ENCODE data around the gene ZC3H7A.

The ZC3H7A gene

GRCh38 chr16:11841026-11841425 lies 44.0 kb upstream of the ZC3H7A start:
- Histone ChIP-seq H3K4me1 (peaks cover 0 to 12% (median 8%) of the 10 kb centered on the region in 4 donors), H3K27ac (no peak overlapping the region), H3K27me3 (no peaks in the 10 kb centered on the region), H3K4me3 (no peak overlapping the region), H3K9me3 (no peaks in the 10 kb centered on the region), H3K36me3 (peaks cover 85 to 98% (median 88%) of the 10 kb centered on the region in 3 donors)
- DNase-seq = peak in 1 of 2 donors; percentile 27
- intact Hi-C loops (cut with DNase I; ENCODE audit: low total_unique reads) = loop anchor here (10.0 kb wide), 1 partner anchor 74 kb away; the partner anchor contains the start of gene GSPT1
- TF ChIP-seq CTCF (IDR thresholded peaks at IDR 0.05) = no peak

GRCh38 chr16:11836650-11837244 lies 39.7 kb upstream of the ZC3H7A start:
- Histone ChIP-seq H3K27ac (peak overlapping the region; percentile 31 to 62), H3K4me1 (peaks cover 0 to 35% (median 12%) of the 10 kb centered on the region in 4 donors), H3K36me3 (peaks cover 46 to 61% (median 54%) of the 10 kb centered on the region in 3 donors), H3K27me3 (no peaks in the 10 kb centered on the region), H3K9me3 (no peaks in the 10 kb centered on the region), H3K4me3 (no peak overlapping the region)
- DNase-seq = peak in 1 of 2 donors; percentile 9
- no peak for TF ChIP-seq CTCF (IDR thresholded peaks at IDR 0.05)
- intact Hi-C loops (cut with DNase I; ENCODE audit: low total_unique reads) = no loop called here

GRCh38 chr16:11835891-11836649 lies 39.0 kb upstream of the ZC3H7A start:
- TF ChIP-seq CTCF (IDR thresholded peaks at IDR 0.05) = no peak
- no peaks in the 10 kb centered on the region for H3K27me3 ChIP-seq
- intact Hi-C loops (cut with DNase I; ENCODE audit: low total_unique reads) = no loop called here
- peaks cover 0 to 35% (median 12%) of the 10 kb centered on the region in 4 donors for H3K4me1 ChIP-seq
- DNase-seq = peak in 1 of 2 donors; percentile 70
- H3K9me3 ChIP-seq = no peaks in the 10 kb centered on the region
- no peak overlapping the region for H3K4me3 ChIP-seq
- H3K27ac ChIP-seq = peak overlapping the region; percentile 31 to 62
- peaks cover 40 to 55% (median 48%) of the 10 kb centered on the region in 3 donors for H3K36me3 ChIP-seq

- H3K27ac ChIP-seq = peak overlapping the region in 1 of 2 donors; percentile 62
- no peaks in the 10 kb centered on the region for H3K27me3 ChIP-seq
- no peak for TF ChIP-seq CTCF (IDR thresholded peaks at IDR 0.05)
- intact Hi-C loops (cut with DNase I; ENCODE audit: low total_unique reads) = no loop called here
- no peaks in the 10 kb centered on the region for H3K9me3 ChIP-seq
- H3K4me3 ChIP-seq = no peak overlapping the region
- H3K4me1 ChIP-seq = peaks cover 0 to 35% (median 12%) of the 10 kb centered on the region in 4 donors
- H3K36me3 ChIP-seq = peaks cover 33 to 47% (median 40%) of the 10 kb centered on the region in 3 donors
- DNase-seq = peak in 1 of 2 donors; percentile 60
Measured at GRCh38 chr16:11835309-11835708, 38.3 kb upstream of the ZC3H7A start.

- intact Hi-C loops (cut with DNase I; ENCODE audit: low total_unique reads) = no loop called here
- TF ChIP-seq CTCF (IDR thresholded peaks at IDR 0.05) = no peak
- DNase-seq = peak in 1 of 2 donors; percentile 44
- Histone ChIP-seq H3K4me3 (no peak overlapping the region), H3K27me3 (no peaks in the 10 kb centered on the region), H3K9me3 (no peaks in the 10 kb centered on the region), H3K36me3 (peaks cover 21 to 35% (median 29%) of the 10 kb centered on the region in 3 donors), H3K27ac (peak overlapping the region; percentile 4 to 15), H3K4me1 (peaks cover 0 to 35% (median 12%) of the 10 kb centered on the region in 4 donors)
Measured at GRCh38 chr16:11833951-11834695, 37.1 kb upstream of the ZC3H7A start.

All from tibial artery (tissue), 4 donors.